BJ (cell line): Measurements from ENCODE around the gene RASSF4. TPM values are rescaled to one million over a fixed set of nuclear protein-coding genes. Genes with fewer than 3 reads are reported as not detected.

ENCODE experiments used
- CTCF ChIA-PET: fragments of 350-600 bp; formaldehyde crosslinking; extraction: SDS; loops from one replicate; lab custom pipeline; 2021; ENCODE audit warnings: antibody characterized with exemption, inconsistent platforms; lab: Yijun Ruan, JAX
- POLR2A ChIA-PET: fragments of 300-600 bp; sonication (Branson Sonifier 250); formaldehyde crosslinking; extraction: SDS; loops from one replicate; lab custom pipeline; 2021; ENCODE audit warnings: antibody characterized with exemption; lab: Charles Lee
- DNase-seq: peaks from one replicate; pipeline ENCODE4 v3.0.0-alpha.2; 2011; ENCODE audit warnings: low read depth
- H3K27me3 ChIP-seq: 2 replicates; pipeline ENCODE4 v1.6.0; 2011; ENCODE audit warnings: low read length; ENCODE audit not compliant: control insufficient read depth, insufficient read depth
- H3K36me3 ChIP-seq: 2 replicates; pipeline ENCODE4 v1.5.1; 2011; ENCODE audit warnings: low read length; ENCODE audit not compliant: control insufficient read depth, insufficient read depth
- H3K4me3 ChIP-seq: 2 replicates; pipeline ENCODE4 v1.5.1; 2011; ENCODE audit warnings: low read depth, mild to moderate bottlenecking, control low read depth, low read length
- polyA plus RNA-seq: library from polyadenylated mRNA; depleted of rRNA; stranded (reverse); fragments of >200 nt; gene quantifications from 2 replicates; pipeline ENCODE4 v1.2.3, GENCODE V29; 2011
- TF ChIP-seq, protein P1 (sequence below): IDR thresholded peaks from 2 replicates; pipeline ENCODE4 v1.5.1; 2011; ENCODE audit warnings: low read depth, mild to moderate bottlenecking, control low read depth, inconsistent platforms, low read length, moderate library complexity; ENCODE audit not compliant: insufficient read depth

Gene RASSF4
- polyA plus RNA-seq, 1 experiment = 3.9 TPM

DNA sequence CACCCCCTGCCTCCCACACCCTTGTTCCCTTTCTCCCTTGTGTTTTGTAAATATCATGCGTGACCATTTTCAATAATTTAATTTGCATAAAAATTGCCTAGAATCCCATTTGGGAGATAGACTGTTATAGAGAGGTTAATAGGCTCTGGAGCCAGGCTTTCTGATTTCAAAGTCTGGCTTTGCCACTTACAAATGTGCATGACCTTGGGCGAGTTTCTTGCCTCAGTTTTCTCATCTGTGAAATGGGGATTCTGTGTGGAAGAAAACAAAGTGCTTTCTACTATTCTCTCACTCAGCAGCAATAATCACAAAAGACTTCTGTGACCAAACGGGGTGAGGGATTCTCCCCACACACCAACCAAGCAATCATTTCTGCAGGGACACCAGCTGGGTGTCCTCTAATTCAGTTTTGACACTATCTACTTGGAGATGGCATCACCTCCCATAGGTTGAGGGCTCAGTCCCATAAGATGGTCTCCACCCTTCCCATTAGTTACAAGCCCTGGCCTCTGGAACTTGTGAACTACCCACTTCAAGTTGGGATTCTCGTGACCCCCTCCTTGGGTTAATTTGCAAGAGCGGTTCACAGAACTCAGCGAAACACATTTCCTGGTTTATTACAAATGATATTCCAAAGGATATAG, 37.6 kb downstream of the RASSF4 start:
- CTCF ChIA-PET = interaction anchor here (0.9 to 1.0 kb wide), 2 partner anchors 9 to 17 kb away, joined by 3 read pairs; no protein-coding TSS in a partner anchor
- TF ChIP-seq, protein P1, sequence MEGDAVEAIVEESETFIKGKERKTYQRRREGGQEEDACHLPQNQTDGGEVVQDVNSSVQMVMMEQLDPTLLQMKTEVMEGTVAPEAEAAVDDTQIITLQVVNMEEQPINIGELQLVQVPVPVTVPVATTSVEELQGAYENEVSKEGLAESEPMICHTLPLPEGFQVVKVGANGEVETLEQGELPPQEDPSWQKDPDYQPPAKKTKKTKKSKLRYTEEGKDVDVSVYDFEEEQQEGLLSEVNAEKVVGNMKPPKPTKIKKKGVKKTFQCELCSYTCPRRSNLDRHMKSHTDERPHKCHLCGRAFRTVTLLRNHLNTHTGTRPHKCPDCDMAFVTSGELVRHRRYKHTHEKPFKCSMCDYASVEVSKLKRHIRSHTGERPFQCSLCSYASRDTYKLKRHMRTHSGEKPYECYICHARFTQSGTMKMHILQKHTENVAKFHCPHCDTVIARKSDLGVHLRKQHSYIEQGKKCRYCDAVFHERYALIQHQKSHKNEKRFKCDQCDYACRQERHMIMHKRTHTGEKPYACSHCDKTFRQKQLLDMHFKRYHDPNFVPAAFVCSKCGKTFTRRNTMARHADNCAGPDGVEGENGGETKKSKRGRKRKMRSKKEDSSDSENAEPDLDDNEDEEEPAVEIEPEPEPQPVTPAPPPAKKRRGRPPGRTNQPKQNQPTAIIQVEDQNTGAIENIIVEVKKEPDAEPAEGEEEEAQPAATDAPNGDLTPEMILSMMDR = no peak
- Histone ChIP-seq H3K36me3 (no peaks in the 10 kb centered on the region), H3K27me3 (no peaks in the 10 kb centered on the region), H3K4me3 (no peak overlapping the region)
- DNase-seq = no peak
- POLR2A ChIA-PET = no interaction called here

DNA sequence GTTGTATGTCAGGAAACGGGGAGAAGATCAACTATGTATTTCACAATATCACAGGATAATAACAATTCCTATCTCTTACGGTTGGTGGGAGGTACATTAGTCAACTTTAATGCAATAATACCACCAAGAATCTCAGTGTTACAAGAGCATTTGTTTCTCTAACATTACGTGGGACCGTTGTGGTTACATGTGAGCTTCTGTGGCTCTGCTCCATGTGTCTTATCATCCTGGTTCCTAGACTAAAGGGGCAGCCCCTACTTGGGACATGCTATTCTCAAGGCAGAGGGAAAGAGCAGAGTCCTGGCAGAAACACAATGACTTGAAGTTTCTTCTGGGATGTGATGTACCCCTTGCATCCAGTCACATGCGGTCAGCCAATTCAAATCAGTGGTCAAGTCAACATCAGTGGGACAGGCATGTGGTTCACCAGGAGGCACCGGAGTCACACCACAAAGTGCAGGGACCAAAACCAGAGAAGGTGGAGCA, 38.6 kb downstream of the RASSF4 start:
- CTCF ChIA-PET = interaction anchor here (0.6 to 0.9 kb wide), 2 partner anchors 10 to 1556 kb away, joined by 3 read pairs; no protein-coding TSS in a partner anchor
- no peaks in the 10 kb centered on the region for H3K27me3 ChIP-seq
- POLR2A ChIA-PET = no interaction called here
- no peak overlapping the region for H3K4me3 ChIP-seq
- TF ChIP-seq, protein P1 = no peak
- DNase-seq = no peak
- no peaks in the 10 kb centered on the region for H3K36me3 ChIP-seq

DNA sequence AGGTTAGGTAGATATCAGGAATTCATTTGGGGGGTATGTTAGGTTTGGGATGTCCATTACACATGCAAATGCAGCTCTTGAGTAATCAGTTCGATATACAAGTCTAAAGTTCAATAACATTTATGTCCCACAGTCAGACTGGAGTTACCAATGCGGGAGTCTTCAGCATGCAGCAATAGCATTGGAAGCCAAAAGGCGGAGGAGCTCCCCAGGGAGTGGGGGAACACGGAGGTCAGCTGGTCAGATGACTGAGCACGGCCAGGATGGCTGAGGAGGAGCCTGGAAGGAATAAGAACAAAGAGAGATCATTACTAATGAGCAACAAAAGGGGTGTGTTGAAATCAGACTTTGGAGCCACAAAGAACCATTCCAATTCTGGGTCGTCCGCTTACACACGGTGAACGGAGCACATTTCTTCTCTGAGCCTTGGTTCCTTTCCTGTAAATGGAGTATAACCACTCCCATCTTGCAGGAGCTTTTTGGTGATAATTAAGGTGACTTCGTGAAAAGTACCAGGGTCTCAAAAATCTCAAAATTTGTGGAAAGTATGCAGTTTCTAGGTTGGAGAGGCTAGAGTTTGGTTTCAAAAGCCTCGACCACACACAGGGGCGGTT, 40.6 kb downstream of the RASSF4 start:
- H3K27me3 ChIP-seq = no peaks in the 10 kb centered on the region
- ChIA-PET POLR2A (no interaction called here), CTCF (interaction anchor here (0.6 to 1.6 kb wide), 4 partner anchors 22 to 37 kb away, joined by 3 read pairs; partner anchors contain the start of gene DEPP1)
- DNase-seq = no peak
- TF ChIP-seq, protein P1 = no peak
- peak overlapping the region; percentile 52 for H3K4me3 ChIP-seq
- no peaks in the 10 kb centered on the region for H3K36me3 ChIP-seq

DNA sequence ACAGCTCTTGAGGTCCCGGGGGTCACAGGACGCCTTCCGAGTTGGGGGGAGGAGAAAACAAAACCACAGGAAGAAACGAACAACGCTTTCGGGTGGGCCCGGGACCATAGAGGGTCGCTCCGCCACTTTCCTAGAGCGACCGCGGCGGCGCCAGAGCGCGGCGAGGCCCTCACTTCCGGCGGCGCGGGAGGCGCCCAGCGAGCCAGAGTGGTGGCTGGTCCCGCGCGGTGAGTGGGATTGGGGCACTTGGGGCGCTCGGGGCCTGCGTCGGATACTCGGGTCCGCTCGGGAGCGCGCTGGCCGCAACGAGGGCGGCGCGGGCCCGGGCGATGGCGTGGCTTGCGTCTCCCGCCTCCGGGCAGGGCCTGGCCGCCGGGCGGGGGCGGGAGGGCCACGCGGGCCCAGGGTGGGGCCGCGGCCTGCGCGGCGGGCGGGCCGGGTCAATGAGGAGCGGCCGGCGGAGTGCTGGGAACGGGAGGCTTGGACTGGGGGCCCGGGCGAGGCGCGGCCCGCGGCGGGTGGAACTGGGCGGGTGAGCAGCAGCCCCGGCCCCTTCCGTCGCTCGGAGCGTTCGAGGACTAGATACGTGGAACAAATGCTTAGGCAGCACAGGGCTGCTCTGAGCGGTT, 41.3 kb downstream of the RASSF4 start, which contains the start of gene ZNF22:
TSS of gene ZNF22 (plus strand) at position 172 of the 629 bp plus-strand sequence. CDS start 2,446 bp downstream, outside the sequence.
- no peak for DNase-seq
- ChIA-PET POLR2A (no interaction called here), CTCF (interaction anchor here (0.8 to 1.6 kb wide), 4 partner anchors 19 to 56 kb away, joined by 3 to 4 read pairs (median 3); partner anchors contain the start of gene DEPP1)
- H3K27me3 ChIP-seq = no peaks in the 10 kb centered on the region
- H3K4me3 ChIP-seq = peak within 1 kb of the TSS; percentile 52
- TF ChIP-seq, protein P1 = peak; percentile 25; the same call in 1 of the 2 replicates
- no peaks in the 10 kb centered on the region for H3K36me3 ChIP-seq
